Measurements from ENCODE around the gene EFNA4. TPM values are rescaled to one million over a fixed set of nuclear protein-coding genes. Genes with fewer than 3 reads are reported as not detected.
A peak's percentile ranks its signal among the peaks of the same experiment; 100 is the strongest.

The EFNA4 gene
- total RNA-seq, 1 donor from 2014 or later = 11.8 TPM

GRCh38 chr1:155084722-155085503 is 21.4 kb downstream of the EFNA4 start:
- Histone ChIP-seq H2AFZ (ENCODE audit: low read depth, low read length) (peak overlapping the region; percentile 94), H3K9me3 (ENCODE audit: insufficient read depth, low read depth, low read length) (no peaks in the 10 kb centered on the region), H3K27ac (ENCODE audit: low read depth, low read length) (peak overlapping the region; percentile 36), H3K4me1 (ENCODE audit: insufficient read depth, low read length) (peaks cover 15% of the 10 kb centered on the region), H3K36me3 (ENCODE audit: insufficient read depth, low read length) (no peaks in the 10 kb centered on the region), H3K9ac (ENCODE audit: low read length) (peak overlapping the region; percentile 71), H3K4me2 (ENCODE audit: low read length) (peak overlapping the region; percentile 93), H3K79me2 (ENCODE audit: insufficient read depth, low read length) (no peaks in the 10 kb centered on the region), H3K4me3 (ENCODE audit: insufficient read depth, low read depth, low read length) (peak overlapping the region; percentile 82), H4K20me1 (ENCODE audit: insufficient read depth, low read length) (peaks cover 13% of the 10 kb centered on the region), H3K27me3 (ENCODE audit: insufficient read depth, low read length) (peaks cover 33% of the 10 kb centered on the region)
- FAIRE-seq (no peak), DNase-seq (ENCODE audit: low read depth) (peak; percentile 76)
- peaks cover 9% of the 10 kb centered on the region for H3K4me1 Mint-ChIP-seq (ENCODE audit: low read depth, unreplicated experiment)
- H3K27me3 Mint-ChIP-seq (ENCODE audit: low read depth, unreplicated experiment) = peaks cover 31% of the 10 kb centered on the region
- no peak for TF ChIP-seq EZH2 (IDR thresholded peaks at IDR 0.05; ENCODE audit: insufficient read depth, low read length)
- TF ChIP-seq, protein P1, sequence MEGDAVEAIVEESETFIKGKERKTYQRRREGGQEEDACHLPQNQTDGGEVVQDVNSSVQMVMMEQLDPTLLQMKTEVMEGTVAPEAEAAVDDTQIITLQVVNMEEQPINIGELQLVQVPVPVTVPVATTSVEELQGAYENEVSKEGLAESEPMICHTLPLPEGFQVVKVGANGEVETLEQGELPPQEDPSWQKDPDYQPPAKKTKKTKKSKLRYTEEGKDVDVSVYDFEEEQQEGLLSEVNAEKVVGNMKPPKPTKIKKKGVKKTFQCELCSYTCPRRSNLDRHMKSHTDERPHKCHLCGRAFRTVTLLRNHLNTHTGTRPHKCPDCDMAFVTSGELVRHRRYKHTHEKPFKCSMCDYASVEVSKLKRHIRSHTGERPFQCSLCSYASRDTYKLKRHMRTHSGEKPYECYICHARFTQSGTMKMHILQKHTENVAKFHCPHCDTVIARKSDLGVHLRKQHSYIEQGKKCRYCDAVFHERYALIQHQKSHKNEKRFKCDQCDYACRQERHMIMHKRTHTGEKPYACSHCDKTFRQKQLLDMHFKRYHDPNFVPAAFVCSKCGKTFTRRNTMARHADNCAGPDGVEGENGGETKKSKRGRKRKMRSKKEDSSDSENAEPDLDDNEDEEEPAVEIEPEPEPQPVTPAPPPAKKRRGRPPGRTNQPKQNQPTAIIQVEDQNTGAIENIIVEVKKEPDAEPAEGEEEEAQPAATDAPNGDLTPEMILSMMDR (IDR thresholded peaks at IDR 0.05; ENCODE audit: insufficient read depth, low read depth, low read length) = peak; percentile 68
- H3K27ac Mint-ChIP-seq (ENCODE audit: unreplicated experiment) = peak overlapping the region; percentile 83
- peak overlapping the region; percentile 92 for H3K4me3 Mint-ChIP-seq (ENCODE audit: unreplicated experiment)
- H3K9me3 Mint-ChIP-seq (ENCODE audit: unreplicated experiment) = no peaks in the 10 kb centered on the region
- H3K36me3 Mint-ChIP-seq (ENCODE audit: low read depth, unreplicated experiment) = peaks cover 2% of the 10 kb centered on the region

- Histone ChIP-seq H3K4me1 (ENCODE audit: insufficient read depth, low read length) (peaks cover 15% of the 10 kb centered on the region), H3K9me3 (ENCODE audit: insufficient read depth, low read depth, low read length) (no peaks in the 10 kb centered on the region), H3K79me2 (ENCODE audit: insufficient read depth, low read length) (no peaks in the 10 kb centered on the region), H3K4me3 (ENCODE audit: insufficient read depth, low read depth, low read length) (peak overlapping the region; percentile 82), H2AFZ (ENCODE audit: low read depth, low read length) (peak overlapping the region; percentile 94), H3K9ac (ENCODE audit: low read length) (peak overlapping the region; percentile 71), H3K36me3 (ENCODE audit: insufficient read depth, low read length) (no peaks in the 10 kb centered on the region), H4K20me1 (ENCODE audit: insufficient read depth, low read length) (peaks cover 13% of the 10 kb centered on the region), H3K4me2 (ENCODE audit: low read length) (peak overlapping the region; percentile 93), H3K27me3 (ENCODE audit: insufficient read depth, low read length) (peaks cover 28% of the 10 kb centered on the region), H3K27ac (ENCODE audit: low read depth, low read length) (peak overlapping the region; percentile 28)
- peak overlapping the region; percentile 83 for H3K27ac Mint-ChIP-seq (ENCODE audit: unreplicated experiment)
- FAIRE-seq = no peak
- H3K36me3 Mint-ChIP-seq (ENCODE audit: low read depth, unreplicated experiment) = peaks cover 2% of the 10 kb centered on the region
- TF ChIP-seq EZH2 (IDR thresholded peaks at IDR 0.05; ENCODE audit: insufficient read depth, low read length) = no peak
- TF ChIP-seq, protein P1 (IDR thresholded peaks at IDR 0.05; ENCODE audit: insufficient read depth, low read depth, low read length) = no peak
- peak overlapping the region; percentile 92 for H3K4me3 Mint-ChIP-seq (ENCODE audit: unreplicated experiment)
- peaks cover 9% of the 10 kb centered on the region for H3K4me1 Mint-ChIP-seq (ENCODE audit: low read depth, unreplicated experiment)
- H3K27me3 Mint-ChIP-seq (ENCODE audit: low read depth, unreplicated experiment) = peaks cover 31% of the 10 kb centered on the region
- H3K9me3 Mint-ChIP-seq (ENCODE audit: unreplicated experiment) = no peaks in the 10 kb centered on the region
- no peak for DNase-seq (ENCODE audit: low read depth)
These were observed 22.1 kb downstream of the EFNA4 start for GRCh38 chr1:155085504-155086127.
